ENCODE measurements around the gene ACER3. TPM values are rescaled to one million over a fixed set of nuclear protein-coding genes. Genes with fewer than 3 reads are reported as not detected.

Gene ACER3
- total RNA-seq, 1 donor from 2014 or later = 11.8 TPM

DNA sequence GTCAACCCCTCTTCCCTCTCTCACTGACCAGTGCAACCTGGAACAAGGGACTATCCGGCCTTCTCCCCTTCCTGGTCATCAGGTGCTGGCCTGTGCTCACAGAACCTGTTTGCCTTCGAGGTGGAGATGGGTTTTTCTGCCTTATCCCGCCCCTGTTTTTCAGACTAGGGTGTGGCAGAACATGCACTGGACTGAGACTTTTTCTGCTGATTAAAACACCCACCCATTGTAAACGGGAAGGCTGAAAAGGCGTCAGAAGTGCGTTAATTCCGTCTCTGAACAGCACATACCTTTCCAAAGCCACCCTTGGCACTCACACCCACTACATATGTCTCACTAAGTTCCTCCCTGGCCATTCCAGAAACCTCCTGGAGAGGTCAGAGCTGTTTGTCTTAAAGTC is 169.1 kb downstream of the ACER3 start:
- Mint-ChIP-seq H3K9me3 (no peaks in the 10 kb centered on the region), H3K4me3 (no peak overlapping the region), H3K27ac (no peak overlapping the region), H3K4me1 (peaks cover 3% of the 10 kb centered on the region), H3K27me3 (peaks cover 18% of the 10 kb centered on the region), H3K36me3 (ENCODE audit: low read depth) (no peaks in the 10 kb centered on the region)
- DNase-seq (no peak), ATAC-seq (ENCODE audit: low read depth) (no peak)
- TF ChIP-seq, protein P1, sequence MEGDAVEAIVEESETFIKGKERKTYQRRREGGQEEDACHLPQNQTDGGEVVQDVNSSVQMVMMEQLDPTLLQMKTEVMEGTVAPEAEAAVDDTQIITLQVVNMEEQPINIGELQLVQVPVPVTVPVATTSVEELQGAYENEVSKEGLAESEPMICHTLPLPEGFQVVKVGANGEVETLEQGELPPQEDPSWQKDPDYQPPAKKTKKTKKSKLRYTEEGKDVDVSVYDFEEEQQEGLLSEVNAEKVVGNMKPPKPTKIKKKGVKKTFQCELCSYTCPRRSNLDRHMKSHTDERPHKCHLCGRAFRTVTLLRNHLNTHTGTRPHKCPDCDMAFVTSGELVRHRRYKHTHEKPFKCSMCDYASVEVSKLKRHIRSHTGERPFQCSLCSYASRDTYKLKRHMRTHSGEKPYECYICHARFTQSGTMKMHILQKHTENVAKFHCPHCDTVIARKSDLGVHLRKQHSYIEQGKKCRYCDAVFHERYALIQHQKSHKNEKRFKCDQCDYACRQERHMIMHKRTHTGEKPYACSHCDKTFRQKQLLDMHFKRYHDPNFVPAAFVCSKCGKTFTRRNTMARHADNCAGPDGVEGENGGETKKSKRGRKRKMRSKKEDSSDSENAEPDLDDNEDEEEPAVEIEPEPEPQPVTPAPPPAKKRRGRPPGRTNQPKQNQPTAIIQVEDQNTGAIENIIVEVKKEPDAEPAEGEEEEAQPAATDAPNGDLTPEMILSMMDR (IDR thresholded peaks at IDR 0.05) = no peak
- intact Hi-C loops (cut with micrococcal nuclease) = no loop called here
- POLR2A ChIA-PET = no interaction called here
- CTCF ChIA-PET = no interaction called here

DNA sequence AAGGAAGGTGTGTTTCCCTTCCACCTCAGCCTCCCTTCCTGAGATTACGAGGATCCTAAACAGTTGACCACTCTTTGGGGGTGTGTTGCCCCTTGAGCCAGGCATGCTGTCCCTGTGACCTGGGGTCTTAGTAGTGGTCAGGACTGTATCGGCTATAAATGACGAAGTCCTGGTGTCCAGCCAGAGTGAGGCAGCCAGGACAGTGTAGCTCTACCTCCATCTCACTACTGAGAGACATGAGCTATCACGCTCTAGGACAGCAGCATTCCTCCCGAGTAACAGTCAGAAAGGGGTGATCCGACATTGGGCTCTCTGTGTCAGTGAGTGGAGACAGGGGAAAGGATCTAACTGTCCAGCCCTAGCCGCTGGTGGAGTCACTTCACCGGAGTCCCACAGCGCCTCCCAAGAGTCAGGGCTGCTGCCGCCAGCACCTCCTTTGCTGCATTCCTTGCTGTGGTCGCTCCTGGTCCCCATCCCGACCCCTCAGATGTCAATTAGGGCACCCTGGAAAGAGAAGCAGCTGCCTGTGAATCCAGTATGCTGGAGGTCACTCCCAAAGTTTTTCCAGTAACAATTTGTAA is 170.2 kb downstream of the ACER3 start:
- ATAC-seq (ENCODE audit: low read depth) = no peak
- TF ChIP-seq, protein P1 (IDR thresholded peaks at IDR 0.05) = no peak
- Mint-ChIP-seq H3K4me1 (no peaks in the 10 kb centered on the region), H3K36me3 (ENCODE audit: low read depth) (no peaks in the 10 kb centered on the region), H3K4me3 (no peak overlapping the region), H3K27me3 (peaks cover 18% of the 10 kb centered on the region), H3K9me3 (no peaks in the 10 kb centered on the region), H3K27ac (no peak overlapping the region)
- intact Hi-C loops (cut with micrococcal nuclease) = no loop called here
- CTCF ChIA-PET = no interaction called here
- POLR2A ChIA-PET = no interaction called here
- DNase-seq = no peak

DNA sequence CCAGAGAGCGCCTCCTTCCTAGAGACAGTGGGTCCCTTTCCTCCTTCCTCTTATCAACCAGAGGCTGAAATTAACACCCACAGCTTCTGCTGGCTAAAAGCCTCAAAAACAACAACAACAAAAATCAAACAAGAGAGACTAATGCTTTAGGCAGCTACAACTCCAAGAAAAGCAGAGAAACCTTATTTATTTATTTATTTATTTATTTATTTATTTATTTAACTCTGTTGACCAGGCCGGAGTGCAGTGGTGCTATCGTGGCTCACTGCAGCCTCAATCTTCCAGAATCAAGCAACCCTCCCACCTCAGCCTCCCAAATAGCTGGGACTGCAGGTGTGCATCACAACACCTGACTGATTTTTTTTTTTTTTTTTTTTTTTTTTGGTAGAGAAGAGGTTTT is 170.9 kb downstream of the ACER3 start:
- Mint-ChIP-seq H3K36me3 (ENCODE audit: low read depth) (no peaks in the 10 kb centered on the region), H3K4me3 (no peak overlapping the region), H3K9me3 (no peaks in the 10 kb centered on the region), H3K27ac (no peak overlapping the region), H3K4me1 (no peaks in the 10 kb centered on the region), H3K27me3 (peaks cover 18% of the 10 kb centered on the region)
- ChIA-PET POLR2A (no interaction called here), CTCF (no interaction called here)
- ATAC-seq (ENCODE audit: low read depth) (no peak), DNase-seq (no peak)
- intact Hi-C loops (cut with micrococcal nuclease) = no loop called here
- TF ChIP-seq, protein P1 (IDR thresholded peaks at IDR 0.05) = no peak

DNA sequence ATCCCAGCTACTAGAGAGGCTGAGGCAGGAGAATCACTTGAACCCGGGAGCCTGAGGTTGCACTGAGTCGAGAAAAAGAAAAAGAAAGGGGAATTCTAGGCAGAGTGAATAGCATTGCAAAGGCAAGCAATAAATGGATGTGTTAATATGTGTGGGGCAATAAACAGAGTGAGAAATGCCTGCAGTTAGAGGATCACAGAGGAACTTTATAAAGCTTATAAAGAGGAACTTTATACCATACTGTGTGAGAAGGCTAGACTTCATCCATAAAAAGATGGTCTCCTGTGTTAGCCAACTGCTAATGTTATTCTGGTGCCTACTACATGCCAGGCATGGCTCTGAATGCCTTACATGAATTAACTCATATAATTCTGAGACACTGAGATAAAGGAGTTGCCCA is 174.3 kb downstream of the ACER3 start:
- H3K36me3 Mint-ChIP-seq (ENCODE audit: low read depth) = no peaks in the 10 kb centered on the region
- H3K4me1 Mint-ChIP-seq = peaks cover 13% of the 10 kb centered on the region
- no peaks in the 10 kb centered on the region for H3K9me3 Mint-ChIP-seq
- H3K4me3 Mint-ChIP-seq = no peak overlapping the region
- intact Hi-C loops (cut with micrococcal nuclease) = no loop called here
- ATAC-seq (ENCODE audit: low read depth) = no peak
- TF ChIP-seq, protein P1 (IDR thresholded peaks at IDR 0.05) = no peak
- POLR2A ChIA-PET = no interaction called here
- DNase-seq = no peak
- CTCF ChIA-PET = interaction anchor here (1.2 kb wide), 1 partner anchor 114 kb away, joined by 3 read pairs; no protein-coding TSS in a partner anchor
- H3K27me3 Mint-ChIP-seq = peaks cover 29% of the 10 kb centered on the region
- H3K27ac Mint-ChIP-seq = no peak overlapping the region

DNA sequence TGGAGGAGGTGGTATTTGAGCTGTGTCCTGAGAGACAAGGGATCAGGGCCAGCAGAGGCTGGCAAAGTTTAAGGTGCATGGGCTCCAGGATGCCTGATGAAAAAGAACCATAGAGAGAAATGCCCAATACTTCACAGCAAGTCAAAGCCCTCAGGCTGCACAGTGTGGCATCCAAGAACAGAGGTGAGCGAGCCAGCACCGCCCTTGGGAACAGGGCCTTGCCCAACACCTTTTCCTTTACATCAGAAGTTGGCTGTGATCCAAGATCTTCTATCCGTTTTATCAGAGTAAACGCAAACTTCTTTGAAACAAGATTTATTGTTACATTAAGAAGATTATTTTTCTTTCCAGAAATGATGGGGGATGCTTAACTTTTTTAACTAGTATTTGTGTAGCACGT is 174.9 kb downstream of the ACER3 start:
- no peaks in the 10 kb centered on the region for H3K36me3 Mint-ChIP-seq (ENCODE audit: low read depth)
- ATAC-seq (ENCODE audit: low read depth) (no peak), DNase-seq (no peak)
- H3K27me3 Mint-ChIP-seq = peaks cover 27% of the 10 kb centered on the region
- H3K4me1 Mint-ChIP-seq = peaks cover 13% of the 10 kb centered on the region
- ChIA-PET CTCF (no interaction called here), POLR2A (no interaction called here)
- TF ChIP-seq, protein P1 (IDR thresholded peaks at IDR 0.05) = no peak
- no peak overlapping the region for H3K4me3 Mint-ChIP-seq
- intact Hi-C loops (cut with micrococcal nuclease) = no loop called here
- H3K27ac Mint-ChIP-seq = no peak overlapping the region
- no peaks in the 10 kb centered on the region for H3K9me3 Mint-ChIP-seq

Data from activated B cell treated with CpG ODN at 0.5 μM for 24 hours (primary cell).